ENCODE results near the gene MED13L.
"Not testable (repeated sequence)": the region's sequence is repeated elsewhere in the genome, so short reads cannot be mapped to it uniquely, and the experiment has no call there.

MED13L gene

GRCh38 chr12:116055895-116056607 is 221.4 kb downstream of the MED13L start:
- DNase-seq (ENCODE audit: low read depth): no peak

DNA sequence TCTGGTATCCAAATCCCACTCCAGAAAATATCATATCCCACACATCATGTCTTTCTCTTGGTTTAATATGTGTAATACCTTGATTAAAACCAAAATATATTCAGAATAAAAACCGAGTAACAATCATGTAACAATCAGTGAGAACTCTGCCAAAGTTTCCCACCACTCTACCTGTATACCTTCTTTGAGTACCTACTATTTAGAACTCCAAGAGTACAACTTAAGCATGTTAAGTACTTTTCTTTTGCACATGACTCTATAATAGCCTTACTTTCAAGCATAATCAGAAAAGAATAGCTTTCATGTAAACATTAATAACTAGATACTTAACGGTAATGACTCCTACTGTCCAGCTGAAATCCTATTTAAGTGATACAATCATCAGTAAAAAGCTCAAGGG is 223.2 kb downstream of the MED13L start:
- no peak for DNase-seq (ENCODE audit: low read depth)

- DNase-seq (ENCODE audit: low read depth): no peak
These were observed 223.9 kb downstream of the MED13L start for GRCh38 chr12:116053479-116054200.

DNA sequence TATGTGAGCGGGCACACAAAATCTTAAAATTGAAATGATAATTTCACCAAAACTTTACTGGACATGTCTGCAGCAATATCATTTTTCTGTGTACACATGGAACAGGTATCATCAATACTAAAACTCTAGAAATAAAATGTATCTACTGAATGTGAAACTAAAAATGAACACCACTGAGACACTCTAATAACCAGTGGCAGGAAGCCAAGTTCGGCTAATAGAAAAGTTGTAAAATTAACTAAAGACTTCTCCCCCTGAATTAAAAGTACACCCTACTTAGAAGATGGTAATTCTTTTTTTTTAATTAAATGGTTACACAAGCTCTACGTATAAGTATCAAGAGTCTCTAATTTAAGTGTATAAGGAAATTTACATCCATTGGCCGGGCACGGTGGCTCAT is 227.2 kb downstream of the MED13L start:
- DNase-seq (ENCODE audit: low read depth): no peak

GRCh38 chr12:116048879-116049278 is 228.6 kb downstream of the MED13L start:
- DNase-seq (ENCODE audit: low read depth): no peak

DNA sequence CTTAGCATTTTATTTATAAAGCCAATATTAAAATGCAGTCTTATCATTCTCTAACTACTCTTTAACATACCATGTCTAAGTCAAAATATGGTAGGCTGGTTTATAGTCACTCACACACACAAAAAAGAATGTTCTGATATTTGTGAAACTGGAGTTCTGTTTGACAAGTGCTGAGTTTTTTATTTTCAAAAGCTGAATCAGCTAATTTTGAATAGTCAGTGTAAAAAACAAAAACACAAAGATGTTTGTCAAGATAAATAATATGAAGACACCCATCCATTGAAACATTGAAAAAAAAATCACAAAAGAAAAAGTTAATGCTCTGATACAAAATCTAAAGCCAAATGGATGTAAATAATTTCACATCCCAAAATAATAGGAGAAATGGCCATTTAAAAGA is 231.5 kb downstream of the MED13L start:
- DNase-seq (ENCODE audit: low read depth): no peak

GRCh38 chr12:116045150-116045549 is 232.3 kb downstream of the MED13L start:
- DNase-seq (ENCODE audit: low read depth): no peak

DNA sequence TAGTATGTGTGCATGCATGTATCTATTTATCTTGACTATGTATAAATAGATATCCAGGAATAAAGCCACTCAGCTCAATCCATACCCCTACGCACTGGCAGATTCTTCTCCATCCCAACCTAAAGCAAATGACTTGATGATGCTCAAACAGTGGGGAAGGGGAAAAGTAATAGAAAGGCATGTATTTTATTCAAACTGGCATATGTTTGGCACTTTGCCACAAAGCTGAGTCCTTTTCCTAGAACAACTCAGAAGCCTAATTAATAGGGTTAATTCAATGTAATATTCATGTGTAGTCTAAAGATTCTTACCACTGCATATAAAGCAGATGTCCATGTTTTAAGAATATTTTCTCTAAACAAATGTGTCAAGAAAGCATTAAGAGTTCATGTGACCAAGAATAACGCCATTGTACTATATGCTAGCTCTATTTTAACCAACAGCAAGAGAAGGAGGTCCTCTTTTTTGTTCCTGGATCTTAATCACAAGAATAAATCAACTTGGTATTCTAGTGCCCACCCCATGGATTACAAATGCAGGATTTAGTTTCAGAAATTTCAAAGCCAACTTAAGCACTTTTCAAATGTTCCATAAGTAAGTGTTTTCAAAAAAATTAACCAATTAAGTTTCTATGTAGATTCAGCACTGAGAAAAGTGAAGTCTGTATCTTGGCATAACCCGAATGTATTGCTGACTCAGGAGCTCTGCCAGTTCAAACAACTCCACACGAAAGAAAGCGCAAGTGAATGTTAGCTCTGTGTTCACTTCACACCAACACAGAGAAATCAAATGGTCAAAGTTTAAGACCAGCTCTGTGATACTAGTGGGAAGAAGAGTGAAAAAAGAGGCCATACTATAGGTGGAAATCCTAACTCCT is 233.6 kb downstream of the MED13L start:
- no peak for DNase-seq (ENCODE audit: low read depth)

GRCh38 chr12:116040402-116040801 is 237.1 kb downstream of the MED13L start:
- no peak for DNase-seq (ENCODE audit: low read depth)

GRCh38 chr12:116039081-116039480 is 238.4 kb downstream of the MED13L start:
- DNase-seq (ENCODE audit: low read depth): no peak

DNA sequence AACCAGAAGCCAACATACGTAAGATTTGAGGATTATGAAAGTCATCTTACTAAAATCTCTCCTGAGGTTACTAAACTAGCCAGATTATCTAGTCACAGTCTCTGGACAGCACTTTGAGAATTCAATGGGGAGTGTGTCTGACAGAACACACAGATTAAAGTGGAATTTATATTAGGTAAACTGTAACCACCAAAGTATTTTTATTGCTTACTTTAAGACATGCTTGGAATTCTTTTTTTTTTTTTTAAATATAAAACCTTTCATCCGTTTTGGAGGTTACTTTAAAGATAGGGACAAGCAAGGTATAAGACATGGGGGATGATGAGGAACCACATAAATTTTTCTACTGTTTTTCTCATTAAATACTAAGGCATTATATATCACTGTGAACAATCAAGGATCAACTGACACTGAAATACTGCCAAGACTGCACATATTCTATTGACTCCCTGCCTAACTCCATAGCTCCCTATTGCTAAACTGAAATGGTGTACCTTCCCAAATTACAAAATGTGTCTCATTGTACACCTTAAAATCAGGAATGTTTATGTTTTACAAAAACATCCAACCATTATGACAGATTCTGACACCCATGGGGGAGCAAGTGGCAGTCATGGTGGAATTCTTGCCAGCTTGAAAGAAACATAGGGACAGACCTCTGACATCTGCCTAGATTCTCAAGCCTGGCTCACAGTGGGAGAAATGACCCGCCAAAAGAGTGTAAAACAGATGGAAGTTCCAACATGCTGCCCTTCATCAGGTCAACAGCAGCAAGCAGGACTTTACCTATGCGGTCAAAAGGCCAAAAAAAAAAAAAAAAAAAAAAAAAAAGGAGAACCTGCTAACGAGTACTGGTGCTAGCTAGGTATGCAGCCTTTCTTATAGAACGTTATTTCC is 239.3 kb downstream of the MED13L start:
- no peak for DNase-seq (ENCODE audit: low read depth)

- no peak for DNase-seq (ENCODE audit: low read depth)
These were observed 243.7 kb downstream of the MED13L start for GRCh38 chr12:116033765-116034164.

- not testable (repeated sequence) for DNase-seq (ENCODE audit: low read depth)
These were observed 245.9 kb downstream of the MED13L start for GRCh38 chr12:116031624-116032023.

- DNase-seq (ENCODE audit: low read depth): no peak
These were observed 248.9 kb downstream of the MED13L start for GRCh38 chr12:116028619-116029018.

DNA sequence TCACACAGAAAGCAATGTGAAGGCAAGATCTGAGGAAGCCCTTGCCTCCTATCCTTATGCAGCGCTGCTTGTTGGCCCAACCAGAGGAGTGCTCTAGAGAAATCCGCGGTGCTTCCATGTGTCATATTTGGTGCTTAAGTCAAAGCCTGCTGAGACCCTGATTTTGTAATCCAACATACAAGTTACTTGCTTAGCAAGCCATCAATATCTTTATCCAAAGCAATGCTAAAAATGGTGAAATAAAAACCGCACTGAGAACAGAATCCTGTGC is 250.0 kb downstream of the MED13L start:
- DNase-seq (ENCODE audit: low read depth): no peak

DNA sequence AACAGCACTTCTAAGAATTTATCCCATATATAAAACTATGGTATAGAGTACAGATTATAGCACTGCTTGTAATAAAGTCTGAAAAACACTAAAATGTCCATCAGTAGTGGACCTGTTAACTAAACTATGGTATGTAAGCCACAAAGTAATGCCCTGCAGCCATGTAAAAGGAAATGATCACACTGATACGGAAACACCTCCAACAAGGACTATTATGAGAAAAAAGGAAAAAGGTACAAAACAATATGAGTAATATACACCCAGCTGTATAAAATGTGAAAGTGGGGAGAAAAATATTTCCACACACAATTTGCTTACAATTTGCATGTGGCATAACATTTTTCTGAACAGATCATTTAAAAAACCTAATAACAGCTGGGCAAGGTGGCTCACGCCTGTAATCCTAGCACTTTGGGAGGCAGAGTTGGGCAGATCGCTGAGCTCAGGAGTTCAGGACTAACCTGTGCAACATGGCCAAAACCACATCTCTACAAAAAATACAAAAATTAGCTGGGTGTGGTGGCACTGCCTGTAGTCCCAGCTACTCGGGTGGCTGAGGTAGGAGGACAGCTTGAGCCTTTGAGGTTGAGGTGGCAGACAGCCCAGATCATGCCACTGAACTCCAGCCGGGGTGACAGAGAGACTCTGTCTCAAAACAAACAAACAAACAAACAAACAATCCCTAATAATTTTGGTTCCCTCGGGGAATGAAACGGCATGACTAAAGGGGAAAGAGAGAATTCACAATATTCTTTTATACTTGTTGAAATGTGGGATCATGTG is 250.5 kb downstream of the MED13L start:
- DNase-seq (ENCODE audit: low read depth): no peak

DNA sequence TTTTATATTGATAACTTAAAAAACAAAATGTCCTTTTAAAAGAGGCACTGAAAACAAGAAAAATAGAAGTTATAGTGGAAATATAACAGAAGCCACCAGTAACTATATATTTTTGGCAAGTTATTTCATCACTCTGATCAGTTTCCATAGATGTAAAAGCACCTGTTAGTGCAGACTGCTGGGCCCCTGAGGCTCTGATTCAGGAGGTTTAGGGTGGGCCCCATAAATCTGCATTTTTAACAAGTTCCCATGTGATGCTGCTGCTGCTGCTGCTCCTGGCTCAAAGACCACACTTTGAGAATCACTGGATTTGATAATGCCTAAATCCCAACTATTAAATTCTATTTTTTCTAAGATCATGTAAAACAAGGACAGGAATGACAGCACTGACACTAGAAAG is 251.1 kb downstream of the MED13L start:
- no peak for DNase-seq (ENCODE audit: low read depth)

- no peak for DNase-seq (ENCODE audit: low read depth)
These were observed 252.7 kb downstream of the MED13L start for GRCh38 chr12:116024769-116025168.

DNA sequence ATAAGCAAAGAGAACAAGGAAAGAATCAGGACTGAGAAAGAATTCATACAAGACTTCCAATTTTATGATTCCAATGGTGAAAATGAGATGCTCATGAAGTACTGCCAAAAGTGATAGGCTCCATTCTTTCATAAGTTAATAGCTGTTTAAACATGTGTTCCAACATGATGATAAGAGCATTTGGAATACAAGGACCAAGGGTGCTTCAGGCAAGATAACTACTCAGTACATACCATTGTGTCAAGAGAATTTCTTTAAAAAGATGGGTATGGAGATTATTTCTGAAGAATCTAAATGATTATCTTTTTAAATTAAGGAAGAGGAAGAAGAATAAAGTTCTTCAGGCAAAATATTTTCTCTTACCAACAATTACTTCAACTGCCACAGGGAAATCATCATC is 258.1 kb downstream of the MED13L start:
- DNase-seq (ENCODE audit: low read depth): no peak

GRCh38 chr12:116018282-116018681 is 259.2 kb downstream of the MED13L start:
- DNase-seq (ENCODE audit: low read depth): no peak

- no peak for DNase-seq (ENCODE audit: low read depth)
These were observed 262.0 kb downstream of the MED13L start for GRCh38 chr12:116015525-116015924.

Measured in activated T-cell treated with anti-CD3 and anti-CD28 coated beads for 1 hour (primary cell).